H1 (cell line): ENCODE results near the gene TMEM200B. TPM values are rescaled to one million over a fixed set of nuclear protein-coding genes. Genes with fewer than 3 reads are reported as not detected.
"Not testable (repeated sequence)": the region's sequence is repeated elsewhere in the genome, so short reads cannot be mapped to it uniquely, and the experiment has no call there.

Source experiments
- CTCF ChIA-PET: fragments of 300-600 bp; sonication (Branson Sonifier 250); formaldehyde crosslinking; loops from one replicate; lab custom pipeline; 2021; ENCODE audit not compliant: partially characterized antibody; lab: Charles Lee
- POLR2A ChIA-PET: fragments of 300-600 bp; sonication (Branson Sonifier 250); formaldehyde crosslinking; loops from one replicate; lab custom pipeline; 2021; ENCODE audit warnings: inconsistent platforms; ENCODE audit not compliant: partially characterized antibody; lab: Charles Lee
- DNase-seq, 2 experiments: peaks; one replicate each; pipeline versions ENCODE4 v3.0.0 to v3.0.0-alpha.2; 2010 to 2022; ENCODE audit warnings: low spot score in 2 of 2, low read depth in 1 of 2, mixed read lengths in 1 of 2
- FAIRE-seq: peaks from 2 replicates; lab custom pipeline; 2011; peaks lifted over from hg19 to GRCh38; lab: Jason Lieb, UNC
- H2AFZ ChIP-seq: 2 replicates; pipeline ENCODE4 v1.8.1; 2012; ENCODE audit warnings: low read length, inconsistent platforms
- H2AK5ac ChIP-seq: 2 replicates; pipeline ENCODE4 v1.6.1; 2013; ENCODE audit warnings: low read depth, low read length
- H2BK120ac ChIP-seq: replicated peaks from 2 replicates; pipeline ENCODE3; 2013; ENCODE audit warnings: low read depth, low read length, inconsistent platforms
- H2BK12ac ChIP-seq: 2 replicates; pipeline ENCODE4 v1.6.1; 2013; ENCODE audit warnings: low read depth, low read length
- H2BK15ac ChIP-seq: 2 replicates; pipeline ENCODE4 v1.6.1; 2013; ENCODE audit warnings: low read length
- H2BK20ac ChIP-seq: 2 replicates; pipeline ENCODE4 v1.6.1; 2013; ENCODE audit warnings: low read length
- H2BK5ac ChIP-seq: 2 replicates; pipeline ENCODE4 v1.6.1; 2013; ENCODE audit warnings: low read depth, low read length
- H3K14ac ChIP-seq: 2 replicates; pipeline ENCODE4 v1.6.1; 2013; ENCODE audit warnings: inconsistent platforms; ENCODE audit not compliant: insufficient read length
- H3K18ac ChIP-seq: 2 replicates; pipeline ENCODE4 v1.6.1; 2013; ENCODE audit warnings: low read length; ENCODE audit errors: extremely low read depth
- H3K23ac ChIP-seq: 2 replicates; pipeline ENCODE4 v1.6.1; 2013; ENCODE audit warnings: inconsistent platforms; ENCODE audit not compliant: insufficient read length
- H3K23me2 ChIP-seq: 2 replicates; pipeline ENCODE4 v1.6.1; 2013; ENCODE audit warnings: low read depth, low read length
- H3K27ac ChIP-seq: 2 replicates; pipeline ENCODE4 v1.6.1; 2011; ENCODE audit warnings: low read depth, low read length, inconsistent platforms
- H3K27me3 ChIP-seq, 4 experiments: replicated peaks in 1 of 4; 1 replicate in 1 of 4; 2 replicates in 3 of 4; pipeline versions ENCODE4 v1.6.1 to v1.8.1; 2011 to 2013; ENCODE audit warnings: low read length in 3 of 4, mild to moderate bottlenecking in 3 of 4, inconsistent platforms in 2 of 4, mixed read lengths in 2 of 4, moderate library complexity in 1 of 4; ENCODE audit not compliant: control insufficient read depth in 3 of 4, insufficient read depth in 3 of 4; ENCODE audit errors: extremely low read depth in 1 of 4
- H3K36me3 ChIP-seq, 4 experiments: 2 replicates each; pipeline versions ENCODE4 v1.6.1 to v1.8.1; 2011 to 2013; ENCODE audit warnings: mild to moderate bottlenecking in 4 of 4, low read length in 3 of 4, moderate library complexity in 2 of 4, control low read depth in 1 of 4, inconsistent platforms in 1 of 4; ENCODE audit not compliant: insufficient read depth in 4 of 4, control insufficient read depth in 2 of 4
- H3K4ac ChIP-seq: replicated peaks from 2 replicates; pipeline ENCODE3; 2013; ENCODE audit warnings: low read length, low read depth, mixed read lengths, inconsistent platforms; ENCODE audit not compliant: insufficient read length
- H3K4me1 ChIP-seq, 4 experiments: replicated peaks in 1 of 4; 1 replicate in 1 of 4; 2 replicates in 3 of 4; pipeline versions ENCODE4 v1.6.1 to v1.8.1; 2011 to 2013; ENCODE audit warnings: low read length in 3 of 4, inconsistent platforms in 2 of 4, mixed read lengths in 1 of 4; ENCODE audit not compliant: insufficient read depth in 4 of 4, control insufficient read depth in 3 of 4
- H3K4me2 ChIP-seq, 2 experiments: 2 replicates each; pipeline versions ENCODE4 v1.6.1 to v1.8.1; 2011 to 2013; ENCODE audit warnings: low read depth in 2 of 2, low read length in 2 of 2, control low read depth in 1 of 2, inconsistent platforms in 1 of 2, mild to moderate bottlenecking in 1 of 2; ENCODE audit not compliant: insufficient read depth in 1 of 2
- H3K4me3 ChIP-seq, 4 experiments: fragments of 200-600, 300-600 bp in 1 of 4; sonication (generic), shearing (Covaris generic), sonication (Bioruptor Twin) in 1 of 4; 2 replicates each; pipeline versions ENCODE4 v1.5.1 to v1.8.1; 2011 to 2016; ENCODE audit warnings: low read length in 4 of 4, low read depth in 3 of 4, control low read depth in 2 of 4, inconsistent platforms in 2 of 4, mild to moderate bottlenecking in 2 of 4, mixed read lengths in 1 of 4, moderate library complexity in 1 of 4; ENCODE audit not compliant: insufficient read depth in 2 of 4; ENCODE audit errors: extremely low read depth in 1 of 4
- H3K56ac ChIP-seq: replicated peaks from 2 replicates; pipeline ENCODE3; 2013; ENCODE audit warnings: low read depth, mild to moderate bottlenecking, mixed read lengths, low read length, inconsistent platforms; ENCODE audit not compliant: insufficient read length
- H3K79me1 ChIP-seq: 2 replicates; pipeline ENCODE4 v1.6.1; 2013; ENCODE audit warnings: low read depth, low read length, control low read depth
- H3K79me2 ChIP-seq, 2 experiments: 2 replicates each; pipeline versions ENCODE4 v1.6.1 to v1.8.1; 2012 to 2013; ENCODE audit warnings: low read length in 2 of 2, mild to moderate bottlenecking in 2 of 2, inconsistent platforms in 1 of 2; ENCODE audit not compliant: insufficient read depth in 2 of 2, control insufficient read depth in 1 of 2
- H3K9ac ChIP-seq, 4 experiments: replicated peaks in 1 of 4; 1 replicate in 1 of 4; 2 replicates in 3 of 4; pipeline versions ENCODE4 v1.6.1 to v1.8.1; 2011 to 2013; ENCODE audit warnings: low read depth in 3 of 4, low read length in 3 of 4, control low read depth in 2 of 4, mild to moderate bottlenecking in 2 of 4, moderate library complexity in 2 of 4, inconsistent platforms in 1 of 4; ENCODE audit errors: extremely low read depth in 1 of 4
- H3K9me3 ChIP-seq, 2 experiments: 2 replicates each; pipeline versions ENCODE4 v1.6.1 to v1.8.1; 2012 to 2013; ENCODE audit warnings: mild to moderate bottlenecking in 2 of 2, moderate library complexity in 2 of 2, control low read depth in 1 of 2, inconsistent platforms in 1 of 2, low read depth in 1 of 2, low read length in 1 of 2, mixed read lengths in 1 of 2; ENCODE audit not compliant: insufficient read depth in 2 of 2
- H4K20me1 ChIP-seq, 2 experiments: replicated peaks in 1 of 2; 2 replicates each; pipeline versions ENCODE3 to v1.8.1; 2011 to 2013; ENCODE audit warnings: inconsistent platforms in 2 of 2, low read length in 2 of 2, mild to moderate bottlenecking in 1 of 2; ENCODE audit not compliant: insufficient read depth in 2 of 2, control insufficient read depth in 1 of 2
- H4K5ac ChIP-seq: 2 replicates; pipeline ENCODE4 v1.6.1; 2013; ENCODE audit warnings: low read length, low read depth, mixed read lengths, inconsistent platforms; ENCODE audit not compliant: insufficient read length
- H4K8ac ChIP-seq: 2 replicates; pipeline ENCODE4 v1.8.0; 2013; ENCODE audit warnings: mild to moderate bottlenecking, moderate library complexity, low read length, inconsistent platforms; ENCODE audit not compliant: insufficient read depth; ENCODE audit errors: extremely low read depth
- H4K91ac ChIP-seq: replicated peaks from 2 replicates; pipeline ENCODE3; 2013; ENCODE audit warnings: low read length, mixed read lengths, inconsistent platforms; ENCODE audit not compliant: insufficient read length
- WGBS, 2 experiments: shearing (Covaris generic) in 1 of 2; methylation state at CpG; one replicate each; pipeline versions ENCODE4 v1.1.6 to v1.1.7; 2013 to 2015; ENCODE audit warnings: low lambda C conversion rate in 2 of 2, mixed read lengths in 2 of 2, inconsistent platforms in 1 of 2, low coverage in 1 of 2, missing lambda C conversion rate in 1 of 2; ENCODE audit not compliant: insufficient replicate concordance in 2 of 2, insufficient coverage in 1 of 2, insufficient read length in 1 of 2; ENCODE audit errors: extremely low coverage in 1 of 2, missing lambda C conversion rate in 1 of 2; 5-methylcytosine and 5-hydroxymethylcytosine counted together
- polyA plus RNA-seq, 7 experiments: library from polyadenylated mRNA; depleted of rRNA in 3 of 7; stranded (reverse) in 5 of 7; unstranded in 2 of 7; fragments of >200 nt in 5 of 7; fragments of 200-250 nt in 2 of 7; gene quantifications; 1 replicate in 5 of 7; 2 replicates in 1 of 7; 4 replicates in 1 of 7; pipeline versions ENCODE4 v1.2.1 to v1.2.3, GENCODE V29; 2011 to 2013; ENCODE audit warnings: missing spikeins in 2 of 7, mixed read lengths in 2 of 7
- total RNA-seq: library from RNA; stranded (reverse); fragmentation: NEBNext Ultra II Directional; extraction: Animal tissue kit (Norgen Biotek cat#: 25700); gene quantifications from 2 replicates; pipeline ENCODE4 v1.2.1, GENCODE V29; 2021

TMEM200B gene
- total and polyA plus RNA-seq, 2 of the 8 experiments (the other 6 are each of a cell fraction or from before 2014, with no cell fraction given), result 4.9 to 11.0 TPM

GRCh38 chr1:29150346-29150745 lies 26.6 kb upstream of the TMEM200B start:
- H3K23ac ChIP-seq, H3K9me3 ChIP-seq, H3K14ac ChIP-seq, H2AK5ac ChIP-seq, H3K4me2 ChIP-seq, H3K4me1 ChIP-seq, H4K8ac ChIP-seq, H3K27ac ChIP-seq, H3K27me3 ChIP-seq, DNase-seq, H2BK120ac ChIP-seq, H3K9ac ChIP-seq, H3K79me2 ChIP-seq, H3K79me1 ChIP-seq, H3K4ac ChIP-seq, H4K5ac ChIP-seq, H2BK20ac ChIP-seq, H3K4me3 ChIP-seq, H2BK5ac ChIP-seq, H4K20me1 ChIP-seq, FAIRE-seq, H2BK15ac ChIP-seq, H2BK12ac ChIP-seq, H3K18ac ChIP-seq, H4K91ac ChIP-seq, H2AFZ ChIP-seq, H3K23me2 ChIP-seq, H3K56ac ChIP-seq: not testable (repeated sequence)
- WGBS, 2 experiments, result 93% methylated on average over 9 of the region's 9 CpGs; no CpG with 5 or more reads in 1 of the 2 experiments
- ChIA-PET POLR2A (interaction anchor here (0.5 to 1.6 kb wide), 3 partner anchors 9 to 31 kb away, joined by 3 to 5 read pairs (median 3); partner anchors contain the start of gene SRSF4), CTCF (interaction anchor here (0.9 to 2.4 kb wide), 4 partner anchors 17 to 52 kb away, joined by 3 to 9 read pairs (median 6); no protein-coding TSS in a partner anchor)
- H3K36me3 ChIP-seq, result peaks cover 30 to 95% (median 76%) of the 10 kb centered on the region in 4 experiments
